ENCODE measurements around the gene CDH20. TPM values are rescaled to one million over a fixed set of nuclear protein-coding genes. Genes with fewer than 3 reads are reported as not detected.
A peak's percentile ranks its signal among the peaks of the same experiment; 100 is the strongest.

CDH20 gene
- polyA plus RNA-seq, 10 donors = 0.73 to 1.7 (median 1.2) TPM

- no peak for DNase-seq
Measured at GRCh38 chr18:61528961-61529360, 195.7 kb downstream of the CDH20 start.

- DNase-seq = no peak
Measured at GRCh38 chr18:61530681-61531080, 197.5 kb downstream of the CDH20 start.

GRCh38 chr18:61531182-61531581, 198.0 kb downstream of the CDH20 start:
- DNase-seq = no peak

GRCh38 chr18:61531891-61532290, 198.7 kb downstream of the CDH20 start:
- DNase-seq = no peak

- DNase-seq = no peak
Measured at GRCh38 chr18:61535401-61535800, 202.2 kb downstream of the CDH20 start.

GRCh38 chr18:61541673-61542072, 208.4 kb downstream of the CDH20 start:
- DNase-seq = no peak

- DNase-seq = no peak
Measured at GRCh38 chr18:61542596-61542995, 209.4 kb downstream of the CDH20 start.

GRCh38 chr18:61543518-61543917, 210.3 kb downstream of the CDH20 start:
- DNase-seq = no peak

GRCh38 chr18:61544178-61544577, 210.9 kb downstream of the CDH20 start:
- DNase-seq = no peak

- DNase-seq = no peak
Measured at GRCh38 chr18:61545281-61546245, 212.3 kb downstream of the CDH20 start.

- DNase-seq = peak in 2 of 3 donors; percentile 24 to 70
Measured at GRCh38 chr18:61546590-61546989, 213.4 kb downstream of the CDH20 start.

GRCh38 chr18:61549416-61549815, 216.2 kb downstream of the CDH20 start:
- DNase-seq = no peak

- DNase-seq = no peak
Measured at GRCh38 chr18:61549889-61550288, 216.7 kb downstream of the CDH20 start.

GRCh38 chr18:61551586-61551985, 218.4 kb downstream of the CDH20 start:
- peak; percentile 68 to 81 (median 68) for DNase-seq

- no peak for DNase-seq
Measured at GRCh38 chr18:61553045-61553659, 219.9 kb downstream of the CDH20 start.

GRCh38 chr18:61554117-61554776, 221.0 kb downstream of the CDH20 start:
- peak in 1 of 3 donors; percentile 16 for DNase-seq

GRCh38 chr18:61554946-61555361, 221.7 kb downstream of the CDH20 start:
- no peak for DNase-seq

- no peak for DNase-seq
Measured at GRCh38 chr18:61556316-61556715, 223.1 kb downstream of the CDH20 start.

- no peak for DNase-seq
Measured at GRCh38 chr18:61556862-61557261, 223.6 kb downstream of the CDH20 start.

GRCh38 chr18:61569176-61569892, 236.1 kb downstream of the CDH20 start:
- DNase-seq = peak in 1 of 3 donors; percentile 51

- no peak for DNase-seq
Measured at GRCh38 chr18:61570070-61570469, 236.8 kb downstream of the CDH20 start.

Measured in muscle of back (tissue), 11 donors.